Left lung (tissue), 10 donors: ENCODE measurements around the gene SMAD6. TPM values are rescaled to one million over a fixed set of nuclear protein-coding genes. Genes with fewer than 3 reads are reported as not detected.

ENCODE experiments used
- ATAC-seq: fragments of 200-7000 bp; cut with Tn5 transposase; one replicate; pipeline ENCODE4 v1.9.1; 2020; ENCODE audit warnings: moderate library complexity
- DNase-seq, 4 donors: peaks; one replicate each; pipeline ENCODE4 v3.0.0-alpha.2; 2013 to 2020
- H3K27ac ChIP-seq, 2 donors: fragments of 200-600 bp; sonication (generic) in 1 of 2; one replicate each; pipeline versions ENCODE4 v1.5.0 to v1.8.0; 2020 to 2021
- H3K27me3 ChIP-seq, 2 donors: fragments of 200-600 bp; sonication (generic) in 1 of 2; one replicate each; pipeline versions ENCODE4 v1.5.0 to v1.8.0; 2020 to 2021
- H3K36me3 ChIP-seq, 2 donors: fragments of 200-600 bp; sonication (generic) in 1 of 2; one replicate each; pipeline versions ENCODE4 v1.5.0 to v1.8.0; 2020 to 2021
- H3K4me1 ChIP-seq, 2 donors: fragments of 200-600 bp; one replicate each; pipeline ENCODE4 v1.8.0; 2021
- H3K4me3 ChIP-seq, 2 donors: fragments of 200-600 bp; sonication (generic) in 1 of 2; one replicate each; pipeline versions ENCODE4 v1.5.0 to v1.8.0; 2020 to 2021; ENCODE audit warnings: mild to moderate bottlenecking in 1 of 2
- H3K9me3 ChIP-seq, 2 donors: fragments of 200-600 bp; sonication (generic) in 1 of 2; one replicate each; pipeline versions ENCODE4 v1.5.0 to v1.8.0; 2020 to 2021
- intact Hi-C, 2 donors: fragments of 100-400 bp; cut with DNase I; formaldehyde crosslinking; loops; one replicate each; pipeline versions ENCODE4 v1.11.2 to v1.14.2; 2022
- polyA plus RNA-seq, 6 donors: library from polyadenylated mRNA; unstranded; fragments of 120-200 nt; gene quantifications; one replicate each; pipeline ENCODE4 v1.2.1, GENCODE V29; 2013; ENCODE audit not compliant: insufficient read length in 6 of 6
- total RNA-seq, 2 donors: library from RNA; stranded (reverse); fragmentation: NEBNext Ultra II Directional; extraction: Animal tissue kit (Norgen Biotek cat#: 25700); gene quantifications; one replicate each; pipeline ENCODE4 v1.2.1, GENCODE V29; 2021
- TF ChIP-seq, protein P1 (sequence below), 2 donors: fragments of 200-600 bp; sonication (generic) in 1 of 2; IDR thresholded peaks; one replicate each; pipeline versions ENCODE4 v1.5.0 to v1.8.0; 2021; ENCODE audit warnings: antibody characterized with exemption in 2 of 2
- donor health status: DM: no; HTN: yes; CAD: no.
- donor health status: DM: no; HTN: no; CAD: no.

SMAD6 gene
- total and polyA plus RNA-seq, 8 donors: 25.0 to 110 (median 32.0) TPM

DNA sequence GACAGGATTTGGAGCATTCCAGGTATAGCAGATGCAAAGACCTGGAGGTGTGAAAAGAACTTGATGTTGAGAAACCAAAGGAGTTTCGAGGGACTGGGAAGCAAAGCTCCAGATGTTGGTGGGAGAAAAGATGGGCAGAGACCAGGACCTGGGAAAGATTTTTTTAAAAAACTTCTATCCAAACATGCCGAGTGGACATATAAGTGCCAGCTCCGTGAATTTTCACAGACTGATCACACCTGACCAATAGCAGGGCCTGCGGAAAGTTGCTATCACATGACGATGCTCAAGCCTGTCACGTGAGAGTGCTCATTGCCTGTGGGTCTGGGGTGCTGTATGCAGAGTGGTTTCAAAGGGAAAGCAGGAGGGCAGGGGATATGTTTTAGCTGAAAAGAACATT, 19.9 kb downstream of the SMAD6 start:
- ATAC-seq (no peak), DNase-seq (no peak)
- intact Hi-C loops: no loop called here
- TF ChIP-seq, protein P1, sequence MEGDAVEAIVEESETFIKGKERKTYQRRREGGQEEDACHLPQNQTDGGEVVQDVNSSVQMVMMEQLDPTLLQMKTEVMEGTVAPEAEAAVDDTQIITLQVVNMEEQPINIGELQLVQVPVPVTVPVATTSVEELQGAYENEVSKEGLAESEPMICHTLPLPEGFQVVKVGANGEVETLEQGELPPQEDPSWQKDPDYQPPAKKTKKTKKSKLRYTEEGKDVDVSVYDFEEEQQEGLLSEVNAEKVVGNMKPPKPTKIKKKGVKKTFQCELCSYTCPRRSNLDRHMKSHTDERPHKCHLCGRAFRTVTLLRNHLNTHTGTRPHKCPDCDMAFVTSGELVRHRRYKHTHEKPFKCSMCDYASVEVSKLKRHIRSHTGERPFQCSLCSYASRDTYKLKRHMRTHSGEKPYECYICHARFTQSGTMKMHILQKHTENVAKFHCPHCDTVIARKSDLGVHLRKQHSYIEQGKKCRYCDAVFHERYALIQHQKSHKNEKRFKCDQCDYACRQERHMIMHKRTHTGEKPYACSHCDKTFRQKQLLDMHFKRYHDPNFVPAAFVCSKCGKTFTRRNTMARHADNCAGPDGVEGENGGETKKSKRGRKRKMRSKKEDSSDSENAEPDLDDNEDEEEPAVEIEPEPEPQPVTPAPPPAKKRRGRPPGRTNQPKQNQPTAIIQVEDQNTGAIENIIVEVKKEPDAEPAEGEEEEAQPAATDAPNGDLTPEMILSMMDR (IDR thresholded peaks at IDR 0.05): no peak
- Histone ChIP-seq H3K27me3 (no peaks in the 10 kb centered on the region), H3K36me3 (peaks cover 0 to 26% of the 10 kb centered on the region in 2 donors), H3K27ac (no peak overlapping the region), H3K4me1 (peaks cover 3 to 40% of the 10 kb centered on the region in 2 donors), H3K9me3 (no peaks in the 10 kb centered on the region), H3K4me3 (no peak overlapping the region)

DNA sequence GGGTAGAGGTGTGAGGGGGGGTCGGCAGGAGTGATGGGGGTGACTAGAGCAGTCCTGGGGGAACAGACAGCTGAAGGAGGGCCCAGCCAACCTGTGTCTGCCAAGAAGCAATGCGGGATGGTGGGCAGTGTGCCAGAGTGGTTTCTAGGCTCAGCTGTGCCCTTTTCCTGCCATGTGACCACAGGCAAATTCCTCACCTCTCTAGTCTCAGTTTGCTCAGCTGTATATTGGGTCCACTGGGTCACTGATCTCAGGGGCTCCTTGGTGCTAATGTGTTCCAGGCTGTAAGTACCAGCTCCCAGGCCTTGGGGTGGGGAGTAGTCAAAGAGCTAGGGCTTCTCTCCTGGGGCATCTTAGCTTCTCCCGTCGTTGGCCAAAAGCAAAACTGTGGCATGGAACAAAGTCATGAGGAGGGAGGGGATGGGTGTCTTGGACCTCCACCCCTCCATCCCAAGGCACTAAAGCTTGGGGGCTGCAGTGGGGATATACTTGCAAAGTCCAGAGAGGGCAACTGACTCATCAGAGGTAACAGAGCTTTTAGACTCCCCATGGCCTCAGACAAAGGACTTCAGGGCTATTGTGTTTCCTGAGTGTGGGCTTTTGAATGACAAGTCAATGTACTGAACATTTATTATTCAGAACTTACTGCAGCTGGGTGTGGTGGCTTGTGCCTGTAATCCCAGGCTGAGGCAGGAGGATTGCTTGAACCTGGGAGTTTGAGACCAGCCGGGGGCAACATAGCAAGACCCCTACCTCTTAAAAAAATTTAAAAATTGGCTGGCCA, 20.9 kb downstream of the SMAD6 start:
- Histone ChIP-seq H3K36me3 (peaks cover 0 to 20% of the 10 kb centered on the region in 2 donors), H3K9me3 (no peaks in the 10 kb centered on the region), H3K27me3 (no peaks in the 10 kb centered on the region), H3K4me1 (peaks cover 3 to 38% of the 10 kb centered on the region in 2 donors), H3K27ac (no peak overlapping the region), H3K4me3 (no peak overlapping the region)
- intact Hi-C loops: no loop called here
- ATAC-seq (no peak), DNase-seq (no peak)
- TF ChIP-seq, protein P1 (IDR thresholded peaks at IDR 0.05): no peak

DNA sequence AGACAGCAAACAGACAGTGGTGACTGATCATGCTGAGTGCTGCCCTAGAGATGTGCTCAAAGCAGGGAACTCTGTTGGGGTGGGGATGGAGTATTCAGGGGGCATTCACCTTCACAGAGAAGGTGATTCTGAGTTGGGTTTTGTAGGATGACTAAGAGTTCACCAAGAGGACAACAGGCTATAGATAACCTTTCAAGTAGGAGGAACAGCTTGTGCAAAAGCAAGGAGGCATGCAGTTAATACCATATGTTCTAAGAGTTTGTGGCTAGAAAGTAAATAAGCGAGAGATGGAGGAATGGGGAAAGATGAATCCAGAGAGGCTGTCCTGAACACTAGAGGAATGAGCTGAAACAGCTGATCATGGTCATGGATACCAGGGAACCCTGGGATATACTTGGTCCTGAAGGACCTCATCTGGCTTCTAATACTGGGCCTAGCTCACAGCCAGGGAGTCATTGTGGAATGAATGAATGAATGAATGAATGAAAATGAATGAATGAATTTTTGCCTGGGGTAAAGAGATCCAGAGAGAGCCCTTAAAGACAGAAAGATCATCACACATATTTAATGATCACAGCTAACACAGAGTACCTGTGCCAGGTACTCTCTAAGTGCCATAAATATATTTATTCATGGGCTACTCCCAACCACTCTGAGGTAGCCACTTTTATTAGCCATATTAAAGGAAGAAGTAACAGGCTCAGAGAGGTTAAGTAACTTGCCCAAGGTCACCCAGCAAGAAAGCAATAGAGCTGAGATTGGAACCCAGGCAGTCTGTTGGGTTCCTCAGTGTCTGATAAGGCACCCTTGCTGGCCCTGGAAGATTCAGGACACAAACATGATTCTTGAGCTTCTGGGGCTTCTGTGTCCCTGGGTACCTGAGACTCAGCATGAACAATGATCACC, 22.0 kb downstream of the SMAD6 start:
- H3K27me3 ChIP-seq: no peaks in the 10 kb centered on the region
- TF ChIP-seq, protein P1 (IDR thresholded peaks at IDR 0.05): no peak
- H3K4me3 ChIP-seq: no peak overlapping the region
- ATAC-seq (no peak), DNase-seq (no peak)
- intact Hi-C loops: no loop called here
- no peaks in the 10 kb centered on the region for H3K9me3 ChIP-seq
- no peak overlapping the region for H3K27ac ChIP-seq
- peaks cover 3 to 40% of the 10 kb centered on the region in 2 donors for H3K4me1 ChIP-seq
- peaks cover 0 to 14% of the 10 kb centered on the region in 2 donors for H3K36me3 ChIP-seq

DNA sequence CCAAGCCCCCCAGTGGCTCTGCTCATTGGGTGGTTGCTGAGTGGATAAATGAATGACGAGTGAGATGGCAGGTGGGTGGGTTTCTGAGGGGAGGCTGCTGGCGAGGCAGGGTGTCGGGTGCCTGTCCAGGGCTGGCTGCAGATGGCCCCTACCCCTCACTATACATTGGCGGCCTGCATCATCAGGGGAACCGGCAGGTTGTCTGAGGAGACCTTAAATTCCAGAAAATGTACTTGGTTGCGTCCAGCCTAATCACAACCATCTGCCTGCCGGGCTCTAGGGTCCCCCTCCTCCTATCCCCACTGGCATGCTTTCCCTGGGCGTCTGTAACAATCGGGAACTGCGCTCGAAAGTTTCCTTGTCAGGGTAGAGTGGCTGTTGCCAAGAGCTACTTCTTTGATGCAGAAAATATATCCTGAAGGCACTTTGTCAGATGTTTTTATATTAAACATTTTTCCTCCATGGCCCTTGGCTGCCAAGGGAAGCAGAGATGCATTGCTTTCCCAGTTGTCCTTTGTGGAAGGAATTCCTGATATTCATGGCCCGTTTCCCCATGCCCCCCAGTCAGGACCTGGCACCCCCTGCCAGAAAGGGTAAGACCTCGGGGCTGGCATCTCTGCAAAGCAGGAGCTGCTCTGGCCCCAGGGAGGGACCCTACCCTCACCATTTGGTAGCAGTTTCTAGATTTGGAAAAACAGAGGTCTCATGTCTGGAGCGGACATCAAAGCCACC, 22.9 kb downstream of the SMAD6 start:
- Histone ChIP-seq H3K4me3 (no peak overlapping the region), H3K36me3 (peaks cover 0 to 11% of the 10 kb centered on the region in 2 donors), H3K4me1 (peaks cover 9 to 40% of the 10 kb centered on the region in 2 donors), H3K9me3 (no peaks in the 10 kb centered on the region), H3K27ac (no peak overlapping the region), H3K27me3 (no peaks in the 10 kb centered on the region)
- TF ChIP-seq, protein P1 (IDR thresholded peaks at IDR 0.05): no peak
- intact Hi-C loops: no loop called here
- DNase-seq (no peak), ATAC-seq (no peak)
